Measurements from ENCODE around the gene RPS6KA1. TPM values are rescaled to one million over a fixed set of nuclear protein-coding genes. Genes with fewer than 3 reads are reported as not detected.
"Not testable (repeated sequence)": the region's sequence is repeated elsewhere in the genome, so short reads cannot be mapped to it uniquely, and the experiment has no call there.

The RPS6KA1 gene
- total and polyA plus RNA-seq, 9 donors, result 4.5 to 11.1 (median 6.6) TPM

GRCh38 chr1:26510711-26511110 lies 18.9 kb upstream of the RPS6KA1 start:
- WGBS (ENCODE audit: insufficient coverage), result 67% methylated on average over 1 of the region's 2 CpGs
- not testable (repeated sequence) for H3K4me1 ChIP-seq (ENCODE audit: control insufficient read depth, insufficient read depth, low read length); H3K4me3 ChIP-seq (ENCODE audit: low read length); H3K36me3 ChIP-seq (ENCODE audit: control insufficient read depth, insufficient read depth, low read length); H3K27me3 ChIP-seq (ENCODE audit: control insufficient read depth, insufficient read depth, low read length); DNase-seq; H3K9me3 ChIP-seq (replicated peaks; ENCODE audit: control insufficient read depth, low read depth, low read length); H3K27ac ChIP-seq (ENCODE audit: low read length)

DNA sequence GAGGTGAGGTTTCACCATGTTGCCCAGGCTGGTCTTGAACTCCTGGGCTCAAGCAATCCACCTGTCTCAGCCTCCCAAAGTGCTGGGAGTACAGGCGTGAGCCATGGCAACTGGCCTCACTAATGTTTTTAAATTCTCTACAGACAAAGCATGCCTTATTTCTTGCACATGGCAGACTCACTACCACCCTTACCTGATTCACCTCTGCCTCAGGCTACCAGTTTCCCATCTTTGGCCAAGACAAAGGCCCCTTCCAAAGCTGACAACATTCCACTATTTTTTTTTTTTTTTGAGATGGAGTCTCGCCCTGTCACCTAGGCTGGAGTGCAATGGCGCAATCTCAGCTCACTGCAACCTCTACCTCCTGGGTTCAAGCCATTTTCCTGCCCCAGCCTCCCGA lies 13.7 kb upstream of the RPS6KA1 start:
- DNase-seq; H3K36me3 ChIP-seq (ENCODE audit: control insufficient read depth, insufficient read depth, low read length): not testable (repeated sequence)
- 68% methylated on average over 4 of the region's 4 CpGs for WGBS (ENCODE audit: insufficient coverage)

GRCh38 chr1:26516987-26517765 lies 12.4 kb upstream of the RPS6KA1 start:
- no peak overlapping the region for H3K4me3 ChIP-seq (ENCODE audit: low read length)
- H3K36me3 ChIP-seq (ENCODE audit: control insufficient read depth, insufficient read depth, low read length), result no peaks in the 10 kb centered on the region
- WGBS (ENCODE audit: insufficient coverage), result 96% methylated on average over 3 of the region's 4 CpGs

More for the DNA sequence above, 13.7 kb upstream of the RPS6KA1 start:
- H3K4me3 ChIP-seq (ENCODE audit: low read length); H3K4me1 ChIP-seq (ENCODE audit: control insufficient read depth, insufficient read depth, low read length); H3K27me3 ChIP-seq (ENCODE audit: control insufficient read depth, insufficient read depth, low read length); H3K27ac ChIP-seq (ENCODE audit: low read length); H3K9me3 ChIP-seq (replicated peaks; ENCODE audit: control insufficient read depth, low read depth, low read length): not testable (repeated sequence)

GRCh38 chr1:26517766-26518049 lies 11.9 kb upstream of the RPS6KA1 start:
- Histone ChIP-seq H3K36me3 (ENCODE audit: control insufficient read depth, insufficient read depth, low read length) (no peaks in the 10 kb centered on the region), H3K9me3 (replicated peaks; ENCODE audit: control insufficient read depth, low read depth, low read length) (no peaks in the 10 kb centered on the region), H3K27me3 (ENCODE audit: control insufficient read depth, insufficient read depth, low read length) (no peaks in the 10 kb centered on the region), H3K4me3 (ENCODE audit: low read length) (no peak overlapping the region), H3K4me1 (ENCODE audit: control insufficient read depth, insufficient read depth, low read length) (no peaks in the 10 kb centered on the region), H3K27ac (ENCODE audit: low read length) (no peak overlapping the region)
- no peak for DNase-seq
- no CpG with 5 or more reads among the region's 1 CpG for WGBS (ENCODE audit: insufficient coverage)

More at GRCh38 chr1:26516987-26517765, 12.4 kb upstream of the RPS6KA1 start:
- no peaks in the 10 kb centered on the region for H3K4me1 ChIP-seq (ENCODE audit: control insufficient read depth, insufficient read depth, low read length)
- no peaks in the 10 kb centered on the region for H3K27me3 ChIP-seq (ENCODE audit: control insufficient read depth, insufficient read depth, low read length)
- DNase-seq, result no peak
- H3K9me3 ChIP-seq (replicated peaks; ENCODE audit: control insufficient read depth, low read depth, low read length), result no peaks in the 10 kb centered on the region
- no peak overlapping the region for H3K27ac ChIP-seq (ENCODE audit: low read length)

- Histone ChIP-seq H3K27me3 (ENCODE audit: control insufficient read depth, insufficient read depth, low read length) (no peaks in the 10 kb centered on the region), H3K9me3 (replicated peaks; ENCODE audit: control insufficient read depth, low read depth, low read length) (no peaks in the 10 kb centered on the region), H3K36me3 (ENCODE audit: control insufficient read depth, insufficient read depth, low read length) (no peaks in the 10 kb centered on the region), H3K4me3 (ENCODE audit: low read length) (no peak overlapping the region), H3K4me1 (ENCODE audit: control insufficient read depth, insufficient read depth, low read length) (no peaks in the 10 kb centered on the region), H3K27ac (ENCODE audit: low read length) (no peak overlapping the region)
- no CpG with 5 or more reads among the region's 6 CpGs for WGBS (ENCODE audit: insufficient coverage)
- no peak for DNase-seq
These were observed 11.2 kb upstream of the RPS6KA1 start for GRCh38 chr1:26518355-26518754.

DNA sequence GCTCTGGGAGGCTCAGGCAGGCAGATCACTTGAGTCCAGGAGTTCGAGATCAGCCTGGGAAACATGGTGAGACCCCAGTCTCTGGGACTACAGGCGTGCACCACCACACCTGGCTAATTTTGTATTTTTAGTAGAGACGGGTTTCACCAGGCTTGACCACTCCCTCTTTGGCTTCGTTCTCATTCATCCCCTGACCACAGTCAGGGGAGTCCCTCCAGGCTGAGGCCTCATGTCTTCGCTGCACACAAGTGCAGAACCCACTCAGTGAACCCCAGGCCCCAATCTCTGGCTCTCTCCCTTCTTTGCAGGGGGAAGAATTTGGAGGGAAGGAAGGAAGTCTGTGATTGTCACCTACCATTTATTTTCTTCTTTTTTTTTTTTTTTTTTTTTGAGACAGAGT lies 9.2 kb upstream of the RPS6KA1 start:
- Histone ChIP-seq H3K9me3 (replicated peaks; ENCODE audit: control insufficient read depth, low read depth, low read length) (no peaks in the 10 kb centered on the region), H3K4me3 (ENCODE audit: low read length) (no peak overlapping the region), H3K4me1 (ENCODE audit: control insufficient read depth, insufficient read depth, low read length) (no peaks in the 10 kb centered on the region), H3K36me3 (ENCODE audit: control insufficient read depth, insufficient read depth, low read length) (no peaks in the 10 kb centered on the region), H3K27me3 (ENCODE audit: control insufficient read depth, insufficient read depth, low read length) (peaks cover 7% of the 10 kb centered on the region), H3K27ac (ENCODE audit: low read length) (no peak overlapping the region)
- 100% methylated on average over 2 of the region's 5 CpGs for WGBS (ENCODE audit: insufficient coverage)
- no peak for DNase-seq

DNA sequence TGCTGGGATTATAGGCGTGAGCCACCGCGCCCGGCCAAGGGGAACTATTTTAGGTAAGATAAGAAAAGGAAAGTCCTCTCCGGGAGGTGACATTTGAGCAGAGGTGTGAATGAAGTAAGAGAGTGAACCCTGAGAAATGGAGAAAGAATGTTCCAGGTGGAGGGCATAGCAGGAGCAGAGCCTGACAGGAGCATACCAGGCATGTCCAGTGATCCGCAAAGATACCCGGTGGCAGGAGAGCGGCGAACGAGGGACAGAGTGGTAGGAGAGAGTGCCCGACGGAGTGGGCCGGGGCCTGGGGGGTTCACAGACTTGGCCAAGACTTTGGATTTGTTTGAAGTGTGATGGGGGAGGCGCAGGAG lies 7.9 kb upstream of the RPS6KA1 start:
- Histone ChIP-seq H3K27ac (ENCODE audit: low read length) (no peak overlapping the region), H3K4me3 (ENCODE audit: low read length) (no peak overlapping the region), H3K4me1 (ENCODE audit: control insufficient read depth, insufficient read depth, low read length) (no peaks in the 10 kb centered on the region), H3K27me3 (ENCODE audit: control insufficient read depth, insufficient read depth, low read length) (peaks cover 7% of the 10 kb centered on the region), H3K9me3 (replicated peaks; ENCODE audit: control insufficient read depth, low read depth, low read length) (no peaks in the 10 kb centered on the region), H3K36me3 (ENCODE audit: control insufficient read depth, insufficient read depth, low read length) (no peaks in the 10 kb centered on the region)
- WGBS (ENCODE audit: insufficient coverage), result 68% methylated on average over 13 of the region's 14 CpGs
- DNase-seq, result no peak

GRCh38 chr1:26522073-26522472 lies 7.5 kb upstream of the RPS6KA1 start:
- Histone ChIP-seq H3K36me3 (ENCODE audit: control insufficient read depth, insufficient read depth, low read length) (no peaks in the 10 kb centered on the region), H3K4me1 (ENCODE audit: control insufficient read depth, insufficient read depth, low read length) (no peaks in the 10 kb centered on the region), H3K4me3 (ENCODE audit: low read length) (no peak overlapping the region), H3K9me3 (replicated peaks; ENCODE audit: control insufficient read depth, low read depth, low read length) (no peaks in the 10 kb centered on the region), H3K27ac (ENCODE audit: low read length) (no peak overlapping the region), H3K27me3 (ENCODE audit: control insufficient read depth, insufficient read depth, low read length) (peaks cover 7% of the 10 kb centered on the region)
- DNase-seq, result no peak

GRCh38 chr1:26524181-26524580 lies 5.4 kb upstream of the RPS6KA1 start:
- peaks cover 1% of the 10 kb centered on the region for H3K4me1 ChIP-seq (ENCODE audit: control insufficient read depth, insufficient read depth, low read length)
- 80% methylated on average over 4 of the region's 4 CpGs for WGBS (ENCODE audit: insufficient coverage)
- peaks cover 7% of the 10 kb centered on the region for H3K27me3 ChIP-seq (ENCODE audit: control insufficient read depth, insufficient read depth, low read length)
- H3K4me3 ChIP-seq (ENCODE audit: low read length), result no peak overlapping the region
- no peak overlapping the region for H3K27ac ChIP-seq (ENCODE audit: low read length)
- no peaks in the 10 kb centered on the region for H3K36me3 ChIP-seq (ENCODE audit: control insufficient read depth, insufficient read depth, low read length)
- no peak for DNase-seq
- H3K9me3 ChIP-seq (replicated peaks; ENCODE audit: control insufficient read depth, low read depth, low read length), result no peaks in the 10 kb centered on the region

DNA sequence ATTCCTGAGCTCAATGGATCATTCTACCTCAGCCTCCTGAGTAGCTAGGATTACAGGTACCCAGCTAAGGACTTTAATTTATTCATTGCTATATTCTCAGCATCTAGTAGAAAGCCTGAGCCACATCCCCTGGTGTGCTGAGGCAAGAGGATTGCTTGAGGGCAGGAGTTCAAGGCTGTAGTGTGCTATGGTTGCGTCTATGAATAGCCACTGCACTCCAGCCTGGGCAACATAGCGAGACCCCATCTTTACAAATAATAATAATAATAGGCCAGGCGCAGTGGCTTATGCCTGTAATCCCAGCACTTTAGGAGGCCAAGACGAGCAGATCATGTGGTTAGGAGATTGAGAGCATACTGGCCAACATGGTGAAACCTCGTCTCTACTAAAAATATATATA lies 3.3 kb upstream of the RPS6KA1 start:
- H3K27me3 ChIP-seq (ENCODE audit: control insufficient read depth, insufficient read depth, low read length), result peaks cover 13% of the 10 kb centered on the region
- WGBS (ENCODE audit: insufficient coverage), result no CpG with 5 or more reads among the region's 5 CpGs
- no peak for DNase-seq

DNA sequence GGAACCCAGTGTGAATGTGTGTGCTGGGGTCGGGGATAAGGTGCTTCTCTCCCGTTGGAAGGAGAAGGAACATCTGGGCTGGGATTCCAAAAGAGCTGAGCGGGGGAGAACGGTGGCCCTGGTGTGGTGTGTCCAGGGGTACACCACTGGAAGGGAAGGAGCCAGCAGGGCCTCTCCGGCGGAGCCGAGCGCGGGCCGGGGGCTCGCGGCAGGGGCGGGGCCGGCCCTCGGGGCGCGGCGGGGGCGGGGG lies 231 bp upstream of the RPS6KA1 start:
- WGBS (ENCODE audit: insufficient coverage), result under 1% methylated on average over 19 of the region's 19 CpGs
- Histone ChIP-seq H3K27ac (ENCODE audit: low read length) (no peak overlapping the region), H3K4me1 (ENCODE audit: control insufficient read depth, insufficient read depth, low read length) (peaks cover 12% of the 10 kb centered on the region), H3K36me3 (ENCODE audit: control insufficient read depth, insufficient read depth, low read length) (no peaks in the 10 kb centered on the region), H3K27me3 (ENCODE audit: control insufficient read depth, insufficient read depth, low read length) (peaks cover 11% of the 10 kb centered on the region), H3K9me3 (replicated peaks; ENCODE audit: control insufficient read depth, low read depth, low read length) (no peaks in the 10 kb centered on the region), H3K4me3 (ENCODE audit: low read length) (peak overlapping the region; percentile 36)
- DNase-seq, result no peak

More for the DNA sequence above, 3.3 kb upstream of the RPS6KA1 start:
- no peaks in the 10 kb centered on the region for H3K36me3 ChIP-seq (ENCODE audit: control insufficient read depth, insufficient read depth, low read length)
- no peak overlapping the region for H3K27ac ChIP-seq (ENCODE audit: low read length)
- no peaks in the 10 kb centered on the region for H3K9me3 ChIP-seq (replicated peaks; ENCODE audit: control insufficient read depth, low read depth, low read length)
- H3K4me3 ChIP-seq (ENCODE audit: low read length), result no peak overlapping the region
- H3K4me1 ChIP-seq (ENCODE audit: control insufficient read depth, insufficient read depth, low read length), result peaks cover 12% of the 10 kb centered on the region

Measured in muscle of leg (tissue), 11 donors.